ENCODE data around the gene GPBP1.

Gene GPBP1

DNA sequence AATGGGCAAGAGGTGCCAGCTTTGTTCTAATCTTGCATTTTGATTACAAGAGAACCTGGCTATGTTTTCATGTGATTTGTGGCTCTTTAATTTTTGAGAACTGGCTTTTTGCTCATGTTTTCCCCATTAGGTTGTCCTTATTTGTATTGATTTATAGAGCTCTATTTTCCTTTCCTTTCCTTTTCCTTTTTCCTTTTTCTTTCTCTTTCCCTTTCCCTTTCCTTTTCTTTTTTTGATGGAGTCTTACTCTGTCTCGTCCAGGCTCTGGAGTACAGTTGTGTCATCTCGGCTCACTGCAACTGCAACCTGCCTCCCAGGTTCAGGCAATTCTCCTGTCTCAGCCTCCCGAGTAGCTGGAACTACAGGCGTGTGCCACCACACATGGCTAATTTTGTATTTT, 55.5 kb downstream of the GPBP1 start:
- TF ChIP-seq POLR2AphosphoS5 (IDR thresholded peaks at IDR 0.05; ENCODE audit: low read depth, low read length): no peak
- no peak for TF ChIP-seq TAF1 (IDR thresholded peaks at IDR 0.05; ENCODE audit: low read depth, low read length)
- no peak for DNase-seq (ENCODE audit: insufficient read length, low spot score)
- FAIRE-seq: no peak

DNA sequence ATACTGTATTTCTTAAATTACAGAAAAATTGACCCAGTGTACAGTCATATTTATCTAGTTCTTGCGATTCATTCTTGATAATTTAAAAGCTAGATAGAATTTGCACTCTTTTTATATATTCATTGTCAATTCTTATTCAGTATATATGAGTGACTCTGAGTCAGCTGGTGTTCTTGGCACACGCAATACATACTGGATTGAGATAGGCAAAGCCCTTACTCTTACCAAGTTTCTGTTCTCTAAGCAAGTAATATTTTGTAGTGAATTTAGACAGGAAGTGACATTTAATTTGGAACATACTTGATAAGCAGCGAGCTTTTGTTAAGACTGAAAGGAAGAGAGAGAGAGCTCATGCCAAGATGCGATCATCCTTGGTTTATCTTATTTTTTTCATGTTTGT, 57.7 kb downstream of the GPBP1 start:
- FAIRE-seq (no peak), DNase-seq (ENCODE audit: insufficient read length, low spot score) (no peak)
- TF ChIP-seq POLR2AphosphoS5 (IDR thresholded peaks at IDR 0.05; ENCODE audit: low read depth, low read length) (no peak), POU2F2 (IDR thresholded peaks at IDR 0.05; ENCODE audit: low read depth, low read length) (no peak), SPI1 (IDR thresholded peaks at IDR 0.05; ENCODE audit: low read depth, low read length) (no peak)

DNA sequence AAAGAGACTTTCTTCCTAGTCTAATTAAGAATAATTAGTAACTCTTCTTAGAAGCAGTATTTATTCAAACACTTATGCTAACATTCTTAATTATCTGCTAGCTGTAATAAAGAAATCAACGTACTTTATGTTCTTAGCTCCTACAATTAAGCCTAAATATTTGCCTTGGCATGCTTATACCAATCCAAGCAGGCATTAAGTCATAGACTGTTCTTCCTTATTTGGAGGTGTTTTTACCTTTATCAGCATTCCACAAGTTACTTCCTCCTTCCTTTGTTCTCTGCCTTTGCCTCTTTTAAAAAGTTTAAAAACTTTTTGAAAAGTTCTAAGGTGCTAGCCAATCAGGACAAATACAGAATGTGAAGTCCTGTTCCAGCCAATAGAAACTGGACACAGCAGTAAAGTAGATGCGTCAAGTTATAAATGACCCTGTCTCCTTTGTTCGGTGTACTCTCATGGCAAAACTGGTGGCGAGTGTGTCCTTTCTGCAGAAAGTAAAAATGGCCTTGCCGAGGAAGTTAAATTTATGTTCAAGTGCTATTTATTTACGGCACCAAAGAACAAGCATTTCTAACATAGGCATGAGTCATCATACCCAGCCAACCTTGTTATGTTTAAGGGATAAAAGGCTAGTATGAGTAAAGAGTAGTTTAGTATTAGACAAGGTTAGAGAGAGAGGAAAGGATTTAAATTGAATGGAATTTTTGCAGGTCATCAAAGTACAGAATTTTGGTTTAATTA, 58.6 kb downstream of the GPBP1 start:
- no peak for FAIRE-seq

DNA sequence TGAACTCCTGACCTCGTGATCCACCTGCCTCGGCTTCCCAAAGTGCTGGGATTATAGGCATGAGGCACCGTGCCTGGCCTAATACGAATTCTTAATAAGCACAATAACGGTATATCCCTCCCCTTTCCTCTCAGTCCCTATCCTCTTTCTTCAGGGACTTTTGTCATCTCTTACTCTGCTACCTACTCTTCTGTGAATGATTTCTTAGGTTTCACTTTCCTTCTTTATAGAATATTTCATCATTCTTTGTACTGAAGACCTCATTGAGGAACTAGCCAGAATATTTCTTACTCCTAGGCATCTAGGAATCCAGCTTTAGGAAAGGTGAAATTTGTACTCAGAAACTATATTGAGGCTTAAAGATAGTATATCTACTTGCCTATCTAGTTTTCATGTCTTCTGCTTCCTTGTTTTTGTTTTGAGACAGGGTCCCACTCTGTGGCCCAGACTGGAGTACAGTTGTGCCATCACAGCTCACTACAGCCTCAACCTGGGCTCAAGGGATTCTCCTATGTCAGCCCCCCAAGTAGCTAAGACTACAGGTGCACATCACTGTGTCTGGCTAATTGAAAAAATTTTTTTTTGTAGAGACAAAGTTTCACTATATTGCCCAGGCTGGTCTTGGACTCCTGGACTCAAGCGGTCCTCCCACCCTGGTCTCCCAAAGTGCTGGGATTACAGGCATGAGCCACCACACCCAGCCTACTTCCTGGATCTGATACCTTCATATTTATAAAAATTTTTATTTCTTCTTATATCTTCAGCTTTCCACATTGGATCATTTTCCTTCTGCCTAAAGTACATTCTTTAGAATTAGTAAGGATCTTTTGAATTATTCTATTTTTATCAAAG, 69.7 kb downstream of the GPBP1 start:
- no peak for TF ChIP-seq SPI1 (IDR thresholded peaks at IDR 0.05; ENCODE audit: low read depth, low read length)
- no peak for TF ChIP-seq POU2F2 (IDR thresholded peaks at IDR 0.05; ENCODE audit: low read depth, low read length)
- no peak for TF ChIP-seq POLR2AphosphoS5 (IDR thresholded peaks at IDR 0.05; ENCODE audit: low read depth, low read length)
- TF ChIP-seq POLR2A (IDR thresholded peaks at IDR 0.05; ENCODE audit: low read depth, low read length): no peak
- no peak for TF ChIP-seq TAF1 (IDR thresholded peaks at IDR 0.05; ENCODE audit: low read depth, low read length)
- no peak for TF ChIP-seq PAX5 (IDR thresholded peaks at IDR 0.05; ENCODE audit: insufficient read depth, low read length, severe bottlenecking)
- DNase-seq (ENCODE audit: insufficient read length, low spot score) (no peak), FAIRE-seq (no peak)

More for the DNA sequence above, 58.6 kb downstream of the GPBP1 start:
- TF ChIP-seq TAF1 (IDR thresholded peaks at IDR 0.05; ENCODE audit: low read depth, low read length) (no peak), POU2F2 (IDR thresholded peaks at IDR 0.05; ENCODE audit: low read depth, low read length) (no peak), POLR2A (IDR thresholded peaks at IDR 0.05; ENCODE audit: low read depth, low read length) (no peak), SPI1 (IDR thresholded peaks at IDR 0.05; ENCODE audit: low read depth, low read length) (no peak), PAX5 (IDR thresholded peaks at IDR 0.05; ENCODE audit: insufficient read depth, low read length, severe bottlenecking) (no peak), POLR2AphosphoS5 (IDR thresholded peaks at IDR 0.05; ENCODE audit: low read depth, low read length) (no peak)
- no peak for DNase-seq (ENCODE audit: insufficient read length, low spot score)

DNA sequence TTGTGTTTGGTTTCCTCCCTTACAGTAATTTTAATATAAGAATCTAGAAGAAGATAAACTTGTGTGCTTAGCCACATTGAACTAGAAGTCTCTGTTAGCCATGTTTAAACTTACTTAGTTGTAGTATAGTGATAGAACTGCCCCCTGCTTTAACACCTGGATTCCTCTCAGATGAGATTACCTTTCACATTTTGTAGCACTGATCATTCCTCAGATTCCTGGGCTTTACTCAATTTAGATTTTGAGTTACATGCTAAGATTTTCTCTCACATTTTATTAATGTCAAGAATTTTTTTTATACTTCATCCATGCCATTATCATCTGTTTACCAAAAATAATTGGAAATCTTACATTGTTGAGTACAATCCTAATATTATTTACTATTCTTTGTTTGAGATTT, 70.5 kb downstream of the GPBP1 start:
- FAIRE-seq (no peak), DNase-seq (ENCODE audit: insufficient read length, low spot score) (no peak)
- no peak for TF ChIP-seq PAX5 (IDR thresholded peaks at IDR 0.05; ENCODE audit: insufficient read depth, low read length, severe bottlenecking)
- no peak for TF ChIP-seq POLR2AphosphoS5 (IDR thresholded peaks at IDR 0.05; ENCODE audit: low read depth, low read length)
- TF ChIP-seq TAF1 (IDR thresholded peaks at IDR 0.05; ENCODE audit: low read depth, low read length): no peak
- no peak for TF ChIP-seq SPI1 (IDR thresholded peaks at IDR 0.05; ENCODE audit: low read depth, low read length)
- no peak for TF ChIP-seq POLR2A (IDR thresholded peaks at IDR 0.05; ENCODE audit: low read depth, low read length)
- no peak for TF ChIP-seq POU2F2 (IDR thresholded peaks at IDR 0.05; ENCODE audit: low read depth, low read length)

DNA sequence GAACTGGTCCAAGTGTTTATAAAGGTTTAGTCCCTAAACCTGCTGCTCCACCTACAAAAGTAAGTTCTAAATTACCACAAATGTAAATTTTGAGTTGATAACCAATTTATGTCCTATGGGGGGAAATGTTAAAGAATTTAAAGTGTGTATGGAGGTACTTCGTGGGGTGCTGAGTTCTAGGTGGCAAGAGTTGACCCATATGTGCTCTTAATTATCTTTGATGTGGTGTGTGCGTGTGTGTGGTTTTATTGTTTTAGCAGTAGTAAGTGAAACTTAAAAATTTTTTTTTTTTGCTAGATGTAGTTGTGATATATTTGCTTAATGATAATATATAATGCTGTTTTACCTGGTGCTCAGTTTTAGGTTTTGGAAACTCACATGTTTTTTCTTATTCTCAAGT, 72.6 kb downstream of the GPBP1 start:
- no peak for FAIRE-seq
- TF ChIP-seq POLR2A (IDR thresholded peaks at IDR 0.05; ENCODE audit: low read depth, low read length) (no peak), PAX5 (IDR thresholded peaks at IDR 0.05; ENCODE audit: insufficient read depth, low read length, severe bottlenecking) (no peak), SPI1 (IDR thresholded peaks at IDR 0.05; ENCODE audit: low read depth, low read length) (no peak), POLR2AphosphoS5 (IDR thresholded peaks at IDR 0.05; ENCODE audit: low read depth, low read length) (no peak), TAF1 (IDR thresholded peaks at IDR 0.05; ENCODE audit: low read depth, low read length) (no peak), POU2F2 (IDR thresholded peaks at IDR 0.05; ENCODE audit: low read depth, low read length) (no peak)
- DNase-seq (ENCODE audit: insufficient read length, low spot score): no peak

DNA sequence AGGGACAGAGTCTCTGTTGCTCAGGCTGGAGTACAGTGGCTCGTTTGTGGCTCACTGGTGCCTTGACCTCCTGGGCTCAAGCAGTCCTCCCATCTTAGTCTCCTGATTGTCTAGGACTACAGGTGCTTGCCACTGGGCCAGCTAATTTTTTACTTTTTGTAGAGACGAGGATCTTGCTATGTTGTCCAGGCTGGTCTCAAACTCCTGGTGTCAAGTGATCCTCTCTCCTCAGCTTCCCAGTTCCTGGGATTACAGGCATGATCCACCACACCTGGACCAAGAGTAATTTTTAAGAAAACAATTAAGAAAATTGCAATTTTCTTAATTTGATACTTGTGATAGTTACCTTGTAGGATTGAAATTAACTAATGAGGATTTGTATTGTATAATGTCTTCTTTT, 73.9 kb downstream of the GPBP1 start:
- no peak for TF ChIP-seq POLR2A (IDR thresholded peaks at IDR 0.05; ENCODE audit: low read depth, low read length)
- no peak for TF ChIP-seq POLR2AphosphoS5 (IDR thresholded peaks at IDR 0.05; ENCODE audit: low read depth, low read length)
- no peak for TF ChIP-seq SPI1 (IDR thresholded peaks at IDR 0.05; ENCODE audit: low read depth, low read length)
- no peak for TF ChIP-seq TAF1 (IDR thresholded peaks at IDR 0.05; ENCODE audit: low read depth, low read length)
- TF ChIP-seq POU2F2 (IDR thresholded peaks at IDR 0.05; ENCODE audit: low read depth, low read length): no peak
- no peak for TF ChIP-seq PAX5 (IDR thresholded peaks at IDR 0.05; ENCODE audit: insufficient read depth, low read length, severe bottlenecking)
- DNase-seq (ENCODE audit: insufficient read length, low spot score) (no peak), FAIRE-seq (no peak)

DNA sequence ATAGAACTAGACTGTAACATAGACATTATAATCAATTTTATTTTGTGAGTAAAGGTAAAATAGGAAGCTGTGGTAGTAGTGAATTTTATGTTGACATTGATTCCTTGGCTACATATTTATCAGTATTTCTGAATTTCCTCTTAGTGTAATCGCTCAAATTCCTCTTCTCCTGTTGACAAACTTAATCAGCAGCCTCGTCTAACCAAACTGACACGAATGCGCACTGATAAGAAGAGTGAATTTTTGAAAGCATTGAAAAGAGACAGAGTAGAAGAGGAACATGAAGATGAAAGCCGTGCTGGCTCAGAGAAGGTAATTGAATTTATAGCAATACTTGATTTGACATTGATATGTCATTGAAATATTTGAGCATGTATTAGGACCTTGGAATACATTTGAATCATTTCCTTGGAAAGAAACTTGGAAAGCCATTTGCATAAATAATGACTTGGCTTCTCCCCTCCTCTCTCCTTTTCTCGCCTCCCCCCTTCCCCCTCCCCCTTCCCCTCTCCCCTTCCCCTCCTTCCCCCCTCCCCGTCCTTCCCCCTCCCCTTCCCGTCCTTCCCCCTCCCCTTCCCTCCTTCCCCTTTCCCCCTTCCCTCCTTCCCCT, 75.5 kb downstream of the GPBP1 start:
- no peak for FAIRE-seq
- TF ChIP-seq SPI1 (IDR thresholded peaks at IDR 0.05; ENCODE audit: low read depth, low read length) (no peak), PAX5 (IDR thresholded peaks at IDR 0.05; ENCODE audit: insufficient read depth, low read length, severe bottlenecking) (no peak), TAF1 (IDR thresholded peaks at IDR 0.05; ENCODE audit: low read depth, low read length) (no peak), POLR2AphosphoS5 (IDR thresholded peaks at IDR 0.05; ENCODE audit: low read depth, low read length) (no peak), POLR2A (IDR thresholded peaks at IDR 0.05; ENCODE audit: low read depth, low read length) (no peak), POU2F2 (IDR thresholded peaks at IDR 0.05; ENCODE audit: low read depth, low read length) (no peak)
- DNase-seq (ENCODE audit: insufficient read length, low spot score): no peak

DNA sequence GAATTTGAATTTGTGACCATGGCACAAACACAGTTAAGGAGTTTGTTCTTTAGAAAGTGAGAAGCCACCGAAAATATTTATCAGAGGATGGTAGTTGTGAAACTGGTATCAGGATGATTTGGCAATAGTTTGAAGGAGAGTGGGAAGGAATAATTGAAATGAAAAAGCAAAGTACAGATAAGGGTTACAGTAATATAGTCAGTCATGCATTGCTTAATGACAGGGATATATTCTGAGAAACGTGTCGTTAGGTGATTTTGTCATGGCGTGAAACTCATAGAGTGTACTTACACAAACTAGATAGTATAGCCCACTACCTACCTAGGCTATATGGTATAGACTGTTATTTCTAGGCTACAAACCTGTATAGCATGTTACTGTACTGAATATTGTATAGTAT, 84.2 kb downstream of the GPBP1 start:
- no peak for FAIRE-seq

More for the DNA sequence above, 84.2 kb downstream of the GPBP1 start:
- no peak for DNase-seq (ENCODE audit: insufficient read length, low spot score)
- TF ChIP-seq SPI1 (IDR thresholded peaks at IDR 0.05; ENCODE audit: low read depth, low read length) (no peak), PAX5 (IDR thresholded peaks at IDR 0.05; ENCODE audit: insufficient read depth, low read length, severe bottlenecking) (no peak), POU2F2 (IDR thresholded peaks at IDR 0.05; ENCODE audit: low read depth, low read length) (no peak)

Measured in GM12891 (cell line).